Esophagus (tissue), 2 donors: ENCODE measurements around the gene MAML2. TPM values are rescaled to one million over a fixed set of nuclear protein-coding genes. Genes with fewer than 3 reads are reported as not detected.
"Not testable (repeated sequence)": the region's sequence is repeated elsewhere in the genome, so short reads cannot be mapped to it uniquely, and the experiment has no call there.

Experiments used
- H3K27ac ChIP-seq, 2 donors: one replicate each; pipeline ENCODE4 v1.5.1; 2013; ENCODE audit warnings: low read depth in 2 of 2, mild to moderate bottlenecking in 2 of 2, inconsistent platforms in 1 of 2, low read length in 1 of 2, moderate library complexity in 1 of 2
- H3K27me3 ChIP-seq, 2 donors: one replicate each; pipeline ENCODE4 v1.6.1; 2013; ENCODE audit warnings: low read length in 2 of 2, control low read depth in 1 of 2, mild to moderate bottlenecking in 1 of 2; ENCODE audit not compliant: insufficient read depth in 2 of 2, control insufficient read depth in 1 of 2
- H3K36me3 ChIP-seq, 2 donors: one replicate each; pipeline ENCODE4 v1.6.1; 2013; ENCODE audit warnings: low read length in 1 of 2; ENCODE audit not compliant: control insufficient read depth in 2 of 2, insufficient read depth in 2 of 2
- H3K4me1 ChIP-seq, 2 donors: one replicate each; pipeline ENCODE4 v1.6.1; 2013; ENCODE audit warnings: low read length in 1 of 2; ENCODE audit not compliant: control insufficient read depth in 2 of 2, insufficient read depth in 2 of 2
- H3K4me3 ChIP-seq, 2 donors: one replicate each; pipeline ENCODE4 v1.5.1; 2013; ENCODE audit warnings: low read length in 2 of 2, mild to moderate bottlenecking in 2 of 2, low read depth in 1 of 2, moderate library complexity in 1 of 2
- H3K9me3 ChIP-seq, 2 donors: one replicate each; pipeline ENCODE4 v1.6.1; 2013; ENCODE audit warnings: mild to moderate bottlenecking in 2 of 2, low read depth in 1 of 2, low read length in 1 of 2, moderate library complexity in 1 of 2; ENCODE audit not compliant: control insufficient read depth in 2 of 2, insufficient read depth in 1 of 2
- WGBS, 2 donors: extraction: QIAGEN DNeasy Blood & Tissue Kit; methylation state at CpG; one replicate each; pipeline ENCODE4 v1.1.7; 2013; 5-methylcytosine and 5-hydroxymethylcytosine counted together
- polyA plus RNA-seq, 2 donors: library from polyadenylated mRNA; stranded (reverse); fragments of 200-250 nt; gene quantifications; one replicate each; pipeline ENCODE4 v1.2.3, GENCODE V29; 2013
- donor health status: healthy with polysubstance abuse.
- donor health status: Bipolar disorder and iron deficiency.

The MAML2 gene
- polyA plus RNA-seq, 2 donors = 1.9 to 2.0 TPM

GRCh38 chr11:96194581-96195374 lies 148.2 kb downstream of the MAML2 start:
- Histone ChIP-seq H3K27ac (no peak overlapping the region), H3K4me1 (no peaks in the 10 kb centered on the region), H3K9me3 (no peaks in the 10 kb centered on the region), H3K27me3 (no peaks in the 10 kb centered on the region), H3K36me3 (no peaks in the 10 kb centered on the region), H3K4me3 (no peak overlapping the region)
- WGBS, 2 donors = 16 to 22% methylated on average over 1 of the region's 1 CpG

GRCh38 chr11:96193745-96194443 lies 149.1 kb downstream of the MAML2 start:
- no peak overlapping the region for H3K27ac ChIP-seq
- 71 to 82% methylated on average over 4 of the region's 4 CpGs for WGBS, 2 donors
- H3K9me3 ChIP-seq = no peaks in the 10 kb centered on the region
- no peak overlapping the region for H3K4me3 ChIP-seq
- H3K36me3 ChIP-seq = no peaks in the 10 kb centered on the region
- H3K27me3 ChIP-seq = no peaks in the 10 kb centered on the region
- H3K4me1 ChIP-seq = no peaks in the 10 kb centered on the region

- no peaks in the 10 kb centered on the region for H3K36me3 ChIP-seq
- WGBS, 2 donors = 86 to 91% methylated on average over 4 of the region's 4 CpGs
- H3K27me3 ChIP-seq = no peaks in the 10 kb centered on the region
- H3K4me3 ChIP-seq = no peak overlapping the region
- no peaks in the 10 kb centered on the region for H3K4me1 ChIP-seq
- no peak overlapping the region for H3K27ac ChIP-seq
- H3K9me3 ChIP-seq = no peaks in the 10 kb centered on the region
Observed at GRCh38 chr11:96191752-96192151, 151.2 kb downstream of the MAML2 start.

- Histone ChIP-seq H3K4me1 (no peaks in the 10 kb centered on the region), H3K9me3 (no peaks in the 10 kb centered on the region), H3K4me3 (no peak overlapping the region), H3K27me3 (no peaks in the 10 kb centered on the region), H3K36me3 (no peaks in the 10 kb centered on the region), H3K27ac (no peak overlapping the region)
- WGBS, 2 donors = 81 to 88% methylated on average over 1 of the region's 1 CpG
Observed at GRCh38 chr11:96189351-96189750, 153.6 kb downstream of the MAML2 start.

GRCh38 chr11:96188243-96189006 lies 154.6 kb downstream of the MAML2 start:
- H3K27me3 ChIP-seq = no peaks in the 10 kb centered on the region
- 15 to 17% methylated on average over 2 of the region's 2 CpGs for WGBS, 2 donors
- no peak overlapping the region for H3K4me3 ChIP-seq
- no peaks in the 10 kb centered on the region for H3K9me3 ChIP-seq
- H3K4me1 ChIP-seq = no peaks in the 10 kb centered on the region
- H3K27ac ChIP-seq = peak overlapping the region in 1 of 2 donors; percentile 3
- no peaks in the 10 kb centered on the region for H3K36me3 ChIP-seq

DNA sequence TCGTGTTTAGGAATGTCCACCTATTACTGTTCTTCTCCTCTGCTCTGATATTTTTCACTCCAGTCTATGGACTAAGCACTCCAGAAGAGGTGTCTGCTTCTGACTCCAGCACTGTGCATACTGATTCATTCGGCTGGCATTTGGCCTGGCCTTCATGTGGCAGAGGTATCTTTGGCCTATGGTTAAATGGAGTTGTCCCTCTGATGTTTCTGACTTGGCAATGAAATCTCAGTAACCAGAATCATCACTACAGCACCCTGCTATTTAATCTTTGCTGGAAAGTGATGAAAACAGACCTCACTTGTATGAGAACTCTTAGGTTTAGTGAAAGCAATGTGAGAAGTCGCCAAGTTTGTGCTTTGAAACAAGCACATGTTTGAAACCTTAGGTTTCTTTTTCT lies 155.2 kb downstream of the MAML2 start:
- Histone ChIP-seq H3K9me3 (no peaks in the 10 kb centered on the region), H3K27me3 (no peaks in the 10 kb centered on the region), H3K27ac (no peak overlapping the region), H3K4me3 (no peak overlapping the region), H3K4me1 (no peaks in the 10 kb centered on the region), H3K36me3 (no peaks in the 10 kb centered on the region)
- WGBS, 2 donors = 59 to 75% methylated on average over 3 of the region's 3 CpGs

DNA sequence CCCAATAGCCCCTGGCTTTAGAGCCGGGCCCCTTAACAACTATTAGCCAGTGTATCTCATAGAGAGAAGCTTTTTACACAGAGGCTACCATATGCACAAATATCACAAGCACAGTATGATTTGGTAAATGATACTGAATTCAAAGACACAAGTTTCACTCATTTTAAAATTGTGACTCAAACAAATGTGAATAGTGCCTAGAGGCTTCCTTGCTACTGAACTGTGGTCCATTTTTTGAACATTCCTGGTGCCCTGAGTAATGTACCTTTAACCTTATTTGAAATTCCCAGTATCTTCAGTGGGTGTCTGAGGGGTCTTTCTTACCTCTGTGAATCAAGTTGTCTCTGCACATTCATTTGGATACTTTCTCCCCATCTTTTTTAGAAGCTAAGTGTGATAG lies 156.2 kb downstream of the MAML2 start:
- Histone ChIP-seq H3K36me3 (no peaks in the 10 kb centered on the region), H3K27ac (no peak overlapping the region), H3K4me3 (no peak overlapping the region), H3K9me3 (no peaks in the 10 kb centered on the region), H3K27me3 (no peaks in the 10 kb centered on the region), H3K4me1 (no peaks in the 10 kb centered on the region)
- 79 to 82% methylated on average over 1 of the region's 1 CpG for WGBS, 2 donors

- H3K4me1 ChIP-seq = no peaks in the 10 kb centered on the region
- no peaks in the 10 kb centered on the region for H3K9me3 ChIP-seq
- no peak overlapping the region for H3K4me3 ChIP-seq
- 70 to 89% methylated on average over 4 of the region's 4 CpGs for WGBS, 2 donors
- H3K27me3 ChIP-seq = no peaks in the 10 kb centered on the region
- H3K27ac ChIP-seq = no peak overlapping the region
- no peaks in the 10 kb centered on the region for H3K36me3 ChIP-seq
Observed at GRCh38 chr11:96185220-96185768, 157.7 kb downstream of the MAML2 start.

- H3K27ac ChIP-seq, H3K27me3 ChIP-seq, H3K36me3 ChIP-seq, H3K4me3 ChIP-seq, H3K9me3 ChIP-seq, H3K4me1 ChIP-seq: not testable (repeated sequence)
- 95 to 97% methylated on average over 4 of the region's 4 CpGs for WGBS, 2 donors
Observed at GRCh38 chr11:96180937-96181336, 162.1 kb downstream of the MAML2 start.
